HG02852 (cell line): ENCODE data around the gene POU2F1.

Experiments
- ATAC-seq: cut with Tn5 transposase; IDR thresholded peaks from one replicate; pipeline ENCODE4 v1.9.1; 2021; ENCODE audit warnings: mild to moderate bottlenecking, moderate library complexity; ENCODE audit not compliant: unreplicated experiment

The POU2F1 gene

GRCh38 chr1:167357305-167357704 lies 136.6 kb downstream of the POU2F1 start:
- no peak for ATAC-seq

- ATAC-seq, result no peak
Measured at GRCh38 chr1:167359295-167359694, 138.6 kb downstream of the POU2F1 start.

GRCh38 chr1:167360120-167360519 lies 139.4 kb downstream of the POU2F1 start:
- ATAC-seq, result no peak

- no peak for ATAC-seq
Measured at GRCh38 chr1:167362638-167363037, 142.0 kb downstream of the POU2F1 start.

GRCh38 chr1:167364826-167365225 lies 144.1 kb downstream of the POU2F1 start:
- no peak for ATAC-seq

GRCh38 chr1:167365360-167365759 lies 144.7 kb downstream of the POU2F1 start:
- ATAC-seq, result no peak

GRCh38 chr1:167367705-167368104 lies 147.0 kb downstream of the POU2F1 start:
- no peak for ATAC-seq

GRCh38 chr1:167369175-167369574 lies 148.5 kb downstream of the POU2F1 start:
- no peak for ATAC-seq

- ATAC-seq, result no peak
Measured at GRCh38 chr1:167369933-167370332, 149.2 kb downstream of the POU2F1 start.

GRCh38 chr1:167371030-167371429 lies 150.3 kb downstream of the POU2F1 start:
- ATAC-seq, result no peak

GRCh38 chr1:167373398-167373797 lies 152.7 kb downstream of the POU2F1 start:
- no peak for ATAC-seq

GRCh38 chr1:167373986-167374385 lies 153.3 kb downstream of the POU2F1 start:
- ATAC-seq, result no peak

- ATAC-seq, result no peak
Measured at GRCh38 chr1:167375949-167376348, 155.3 kb downstream of the POU2F1 start.

GRCh38 chr1:167387251-167387910 lies 166.7 kb downstream of the POU2F1 start:
- ATAC-seq, result no peak

- no peak for ATAC-seq
Measured at GRCh38 chr1:167388976-167389375, 168.3 kb downstream of the POU2F1 start.

GRCh38 chr1:167392200-167392696 lies 171.6 kb downstream of the POU2F1 start:
- ATAC-seq, result no peak

GRCh38 chr1:167400359-167400953 lies 179.8 kb downstream of the POU2F1 start:
- no peak for ATAC-seq

GRCh38 chr1:167401260-167401873 lies 180.7 kb downstream of the POU2F1 start:
- ATAC-seq, result no peak

GRCh38 chr1:167404161-167404888 lies 183.6 kb downstream of the POU2F1 start:
- no peak for ATAC-seq

GRCh38 chr1:167404908-167405307 lies 184.2 kb downstream of the POU2F1 start:
- ATAC-seq, result no peak

GRCh38 chr1:167408355-167408754 lies 187.7 kb downstream of the POU2F1 start:
- ATAC-seq, result no peak
